CD14-positive monocyte (primary cell): ENCODE data around the gene KASH5. TPM values are rescaled to one million over a fixed set of nuclear protein-coding genes. Genes with fewer than 3 reads are reported as not detected.

ENCODE experiments used
- DNase-seq, 3 donors: peaks; one replicate each; pipeline ENCODE4 v3.0.0-alpha.2; 2011 to 2022
- H2AFZ ChIP-seq: 2 replicates; pipeline ENCODE4 v1.6.0; 2012; ENCODE audit warnings: mild to moderate bottlenecking, low read depth, low read length, inconsistent platforms; ENCODE audit not compliant: insufficient read depth, poor library complexity, severe bottlenecking
- H3K27ac ChIP-seq, 2 donors: 1 replicate in 1 of 2; 2 replicates in 1 of 2; pipeline ENCODE4 v1.5.1; 2012 to 2013; ENCODE audit warnings: low read length in 2 of 2, control low read depth in 1 of 2, inconsistent platforms in 1 of 2, low read depth in 1 of 2, mild to moderate bottlenecking in 1 of 2
- H3K27me3 ChIP-seq, 2 donors: one replicate each; pipeline versions ENCODE4 v1.6.0 to v1.6.1; 2011 to 2013; ENCODE audit warnings: low read length in 2 of 2; ENCODE audit not compliant: control insufficient read depth in 2 of 2, insufficient read depth in 2 of 2
- H3K36me3 ChIP-seq, 2 donors: replicated peaks in 1 of 2; 1 replicate in 1 of 2; 2 replicates in 1 of 2; pipeline versions ENCODE4 v1.5.1 to v1.6.1; 2012 to 2013; ENCODE audit warnings: low read length in 2 of 2, control low read depth in 1 of 2, inconsistent platforms in 1 of 2, mild to moderate bottlenecking in 1 of 2; ENCODE audit not compliant: insufficient read depth in 2 of 2, control insufficient read depth in 1 of 2
- H3K4me1 ChIP-seq, 2 donors: 1 replicate in 1 of 2; 2 replicates in 1 of 2; pipeline versions ENCODE4 v1.5.1 to v1.6.1; 2012 to 2013; ENCODE audit warnings: low read length in 2 of 2, control low read depth in 1 of 2, inconsistent platforms in 1 of 2, mild to moderate bottlenecking in 1 of 2, moderate library complexity in 1 of 2; ENCODE audit not compliant: insufficient read depth in 2 of 2, control insufficient read depth in 1 of 2
- H3K4me2 ChIP-seq: replicated peaks from 2 replicates; pipeline ENCODE3; 2012; ENCODE audit warnings: low read length, moderate library complexity, mild to moderate bottlenecking; ENCODE audit not compliant: poor library complexity, severe bottlenecking; ENCODE audit errors: extremely low read depth
- H3K4me3 ChIP-seq, 3 experiments: fragments of 200-600 bp in 1 of 3; sonication (generic) in 1 of 3; replicated peaks in 1 of 3; 1 replicate in 2 of 3; 2 replicates in 1 of 3; pipeline ENCODE4 v1.5.1; 2011 to 2013; ENCODE audit warnings: low read length in 3 of 3, mild to moderate bottlenecking in 3 of 3, control low read depth in 2 of 3, low read depth in 2 of 3, inconsistent platforms in 1 of 3, moderate library complexity in 1 of 3
- H3K79me2 ChIP-seq: 2 replicates; pipeline ENCODE4 v1.6.0; 2012; ENCODE audit warnings: mild to moderate bottlenecking, control low read depth, inconsistent platforms, low read length, moderate library complexity; ENCODE audit not compliant: insufficient read depth
- H3K9ac ChIP-seq: 2 replicates; pipeline ENCODE4 v1.6.0; 2017; ENCODE audit warnings: low read length, mild to moderate bottlenecking; ENCODE audit not compliant: insufficient read depth, poor library complexity, severe bottlenecking
- H3K9me3 ChIP-seq, 2 donors: replicated peaks in 1 of 2; 1 replicate in 1 of 2; 2 replicates in 1 of 2; pipeline versions ENCODE4 v1.5.1 to v1.6.1; 2012 to 2013; ENCODE audit warnings: low read length in 2 of 2, control low read depth in 1 of 2; ENCODE audit not compliant: control insufficient read depth in 1 of 2, insufficient read depth in 1 of 2
- H4K20me1 ChIP-seq: 2 replicates; pipeline ENCODE4 v1.6.0; 2012; ENCODE audit warnings: mild to moderate bottlenecking, low read length, control low read depth, moderate library complexity; ENCODE audit not compliant: insufficient read depth
- H3K27ac Mint-ChIP-seq, 7 donors: one replicate each; pipeline ENCODE4 v1.8.0; 2020; ENCODE audit warnings: mild to moderate bottlenecking in 7 of 7, mixed read lengths in 7 of 7, moderate library complexity in 6 of 7, inconsistent platforms in 2 of 7
- H3K27me3 Mint-ChIP-seq, 3 donors: one replicate each; pipeline ENCODE4 v1.8.0; 2021 to 2022; ENCODE audit warnings: low read depth in 3 of 3, mild to moderate bottlenecking in 3 of 3, mixed read lengths in 3 of 3, moderate library complexity in 3 of 3, inconsistent platforms in 1 of 3
- H3K36me3 Mint-ChIP-seq, 2 donors: one replicate each; pipeline ENCODE4 v1.8.0; 2020; ENCODE audit warnings: mixed read lengths in 2 of 2, inconsistent platforms in 1 of 2, mild to moderate bottlenecking in 1 of 2
- H3K4me1 Mint-ChIP-seq: one replicate; pipeline ENCODE4 v1.8.0; 2020; ENCODE audit warnings: mild to moderate bottlenecking, mixed read lengths
- H3K4me3 Mint-ChIP-seq, 2 donors: one replicate each; pipeline ENCODE4 v1.8.0; 2020; ENCODE audit warnings: mild to moderate bottlenecking in 2 of 2, mixed read lengths in 2 of 2, moderate library complexity in 1 of 2
- H3K9me3 Mint-ChIP-seq, 7 donors: one replicate each; pipeline ENCODE4 v1.8.0; 2020 to 2022; ENCODE audit warnings: mixed read lengths in 7 of 7, mild to moderate bottlenecking in 6 of 7, moderate library complexity in 6 of 7, inconsistent platforms in 2 of 7
- CTCF ChIP-seq: fragments of 200-600 bp; IDR thresholded peaks from one replicate; pipeline ENCODE4 v1.8.0; 2022; ENCODE audit warnings: antibody characterized with exemption, mild to moderate bottlenecking
- WGBS: methylation state at CpG from one replicate; pipeline ENCODE4 v1.1.5; 2013; ENCODE audit warnings: missing lambda C conversion rate; ENCODE audit not compliant: insufficient coverage; 5-methylcytosine and 5-hydroxymethylcytosine counted together
- intact Hi-C, 2 donors: fragments of 100-400 bp; cut with micrococcal nuclease; formaldehyde crosslinking; loops; one replicate each; pipeline versions ENCODE4 v1.15.0 to v1.15.1; 2023
- polyA plus RNA-seq, 3 donors: library from polyadenylated mRNA; depleted of rRNA in 1 of 3; unstranded in 2 of 3; stranded (reverse) in 1 of 3; fragments of 300-500 nt in 2 of 3; fragments of >200 nt in 1 of 3; fragmentation: Illumina TruSeq in 2 of 3; gene quantifications; 1 replicate in 2 of 3; 2 replicates in 1 of 3; pipeline ENCODE4 v1.2.3, GENCODE V29; 2012 to 2021

KASH5 gene
- polyA plus RNA-seq, 3 donors = not detected

DNA sequence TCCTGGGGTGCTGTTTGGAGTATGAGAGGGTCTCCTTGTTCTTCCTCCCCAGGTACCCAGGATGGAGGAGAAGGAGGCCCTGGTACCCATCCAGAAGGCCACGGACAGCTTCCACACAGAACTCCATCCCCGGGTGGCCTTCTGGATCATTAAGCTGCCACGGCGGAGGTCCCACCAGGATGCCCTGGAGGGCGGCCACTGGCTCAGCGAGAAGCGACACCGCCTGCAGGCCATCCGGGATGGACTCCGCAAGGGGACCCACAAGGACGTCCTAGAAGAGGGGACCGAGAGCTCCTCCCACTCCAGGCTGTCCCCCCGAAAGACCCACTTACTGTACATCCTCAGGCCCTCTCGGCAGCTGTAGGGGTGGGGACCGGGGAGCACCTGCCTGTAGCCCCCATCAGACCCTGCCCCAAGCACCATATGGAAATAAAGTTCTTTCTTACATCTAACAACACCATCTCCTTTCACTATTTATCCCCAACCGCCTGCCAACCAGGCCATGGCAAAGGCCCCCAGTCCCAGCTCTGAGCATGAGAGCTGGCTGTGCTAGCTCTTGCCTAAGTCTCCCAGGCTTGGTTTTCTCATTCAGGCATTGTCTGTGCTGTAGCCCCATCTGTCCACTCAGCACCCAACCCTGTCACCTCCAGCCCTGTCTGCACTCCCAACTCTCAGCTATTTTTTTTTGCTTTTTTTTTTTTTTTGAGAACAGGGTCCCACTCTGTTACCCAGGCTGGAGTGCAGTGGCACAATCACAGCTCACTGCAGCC, 13.2 kb upstream of the KASH5 start:
- Histone ChIP-seq H3K36me3 (no peaks in the 10 kb centered on the region), H4K20me1 (no peaks in the 10 kb centered on the region), H3K9me3 (peaks cover 2 to 9% of the 10 kb centered on the region in 2 donors), H3K27ac (no peak overlapping the region), H3K4me2 (no peak overlapping the region), H2AFZ (no peak overlapping the region), H3K9ac (no peak overlapping the region), H3K27me3 (no peaks in the 10 kb centered on the region), H3K4me1 (no peaks in the 10 kb centered on the region), H3K4me3 (no peak overlapping the region), H3K79me2 (no peaks in the 10 kb centered on the region)
- intact Hi-C loops = loop anchor here in 1 of 2 donors (10.0 kb wide), 1 partner anchor 50 kb away; the partner anchor contains the start of genes GFY and PTH2
- DNase-seq = no peak
- no peaks in the 10 kb centered on the region for H3K4me1 Mint-ChIP-seq
- peaks cover 4 to 13% (median 11%) of the 10 kb centered on the region in 7 donors for H3K9me3 Mint-ChIP-seq
- H3K27ac Mint-ChIP-seq = no peak overlapping the region
- TF ChIP-seq CTCF = no peak
- no peaks in the 10 kb centered on the region for H3K36me3 Mint-ChIP-seq
- H3K27me3 Mint-ChIP-seq = peaks cover 6 to 12% (median 7%) of the 10 kb centered on the region in 3 donors
- H3K4me3 Mint-ChIP-seq = no peak overlapping the region
- 94% methylated on average over 9 of the region's 16 CpGs for WGBS

- no peak for DNase-seq
- Mint-ChIP-seq H3K4me1 (no peaks in the 10 kb centered on the region), H3K4me3 (no peak overlapping the region), H3K27ac (no peak overlapping the region), H3K36me3 (no peaks in the 10 kb centered on the region), H3K27me3 (peaks cover 9 to 12% (median 10%) of the 10 kb centered on the region in 3 donors), H3K9me3 (peaks cover 3 to 17% (median 10%) of the 10 kb centered on the region in 7 donors)
- Histone ChIP-seq H3K4me2 (no peak overlapping the region), H3K79me2 (no peaks in the 10 kb centered on the region), H2AFZ (no peak overlapping the region), H4K20me1 (no peaks in the 10 kb centered on the region), H3K27ac (no peak overlapping the region), H3K4me3 (no peak overlapping the region), H3K9ac (no peak overlapping the region), H3K27me3 (peaks cover 0 to 3% of the 10 kb centered on the region in 2 donors), H3K9me3 (peaks cover 0 to 8% of the 10 kb centered on the region in 2 donors), H3K4me1 (no peaks in the 10 kb centered on the region), H3K36me3 (no peaks in the 10 kb centered on the region)
- no peak for TF ChIP-seq CTCF
- intact Hi-C loops = loop anchor here in 1 of 2 donors (10.0 kb wide), 1 partner anchor 46 kb away; the partner anchor contains the start of genes GFY and PTH2
- 90% methylated on average over 2 of the region's 3 CpGs for WGBS
Observed at GRCh38 chr19:49378512-49378911, 9.5 kb upstream of the KASH5 start.
